Measurements from ENCODE around the gene SLC23A3.
A peak's percentile ranks its signal among the peaks of the same experiment; 100 is the strongest.

Gene SLC23A3

GRCh38 chr2:219175928-219176817 is 6.3 kb upstream of the SLC23A3 start:
- DNase-seq (ENCODE audit: low spot score) (peak; percentile 22), FAIRE-seq (no peak)

GRCh38 chr2:219175486-219175885 is 5.7 kb upstream of the SLC23A3 start:
- DNase-seq (ENCODE audit: low spot score) (no peak), FAIRE-seq (no peak)

DNA sequence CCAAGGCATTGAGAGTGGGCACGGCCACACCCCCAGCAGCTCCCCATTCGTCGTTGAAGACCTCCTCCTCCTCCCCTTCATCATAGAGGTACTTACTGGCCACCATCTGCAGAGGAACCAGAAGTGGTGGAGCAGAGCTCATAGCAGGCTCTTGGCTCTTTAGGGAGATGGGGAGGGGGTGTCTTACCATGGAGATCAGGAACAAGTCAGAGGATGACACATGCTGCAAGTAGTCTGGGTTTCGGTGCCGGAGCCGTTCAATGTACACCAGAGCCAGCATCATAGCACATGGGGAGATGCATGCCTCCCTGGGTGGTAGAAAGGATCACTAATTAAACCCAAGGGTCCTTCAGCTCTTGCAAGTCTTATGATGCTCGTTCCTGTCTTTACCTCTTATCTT is 5.0 kb upstream of the SLC23A3 start:
- no peak for DNase-seq (ENCODE audit: low spot score)
- FAIRE-seq: no peak

GRCh38 chr2:219174146-219174545 is 4.3 kb upstream of the SLC23A3 start:
- FAIRE-seq (no peak), DNase-seq (ENCODE audit: low spot score) (peak; percentile 37)

GRCh38 chr2:219173176-219173575 is 3.3 kb upstream of the SLC23A3 start:
- FAIRE-seq: no peak

DNA sequence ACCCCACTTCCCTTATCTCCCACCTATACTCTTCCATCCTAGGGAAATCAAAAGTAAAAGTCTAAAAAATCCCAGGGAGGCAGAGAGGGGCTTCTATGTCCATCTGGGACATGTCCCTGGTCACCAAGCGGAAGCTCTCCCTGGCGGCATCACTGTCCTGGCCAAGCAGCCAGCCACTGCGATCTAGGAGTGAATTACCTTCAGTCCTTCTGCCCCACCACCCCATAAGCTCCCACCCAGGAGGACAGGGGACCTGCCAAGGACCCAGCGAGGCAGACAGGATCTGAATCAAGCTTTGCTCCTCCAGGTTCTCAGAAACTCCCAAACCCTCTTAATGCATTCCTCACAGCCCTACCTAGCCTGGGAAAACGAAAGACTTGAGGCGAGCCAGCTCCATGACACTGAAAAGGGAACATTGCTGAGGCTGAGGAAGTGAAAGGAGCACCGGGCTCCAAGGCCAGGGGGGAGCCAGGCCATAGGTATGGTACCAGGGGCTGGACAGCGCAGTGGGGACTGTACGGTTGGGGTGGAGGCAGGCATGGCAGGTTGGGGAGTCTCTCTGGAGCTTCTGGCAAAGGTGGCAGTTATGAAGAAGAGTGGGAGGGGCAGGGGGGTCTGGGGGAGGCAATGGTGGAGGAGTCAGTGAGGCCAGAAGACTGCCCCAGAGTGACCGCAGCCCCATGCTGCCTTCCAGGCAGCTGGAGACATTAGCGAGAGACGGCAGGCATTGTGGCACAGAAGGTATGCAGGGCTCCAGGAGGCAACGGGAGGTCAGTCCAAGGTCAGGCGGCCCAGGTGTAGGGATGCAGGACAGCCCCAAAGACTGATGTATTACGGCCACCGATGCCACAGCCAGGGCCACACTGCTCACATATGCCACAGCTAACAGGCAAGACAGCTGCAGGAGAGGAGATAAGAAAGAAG is 2.7 kb upstream of the SLC23A3 start:
- FAIRE-seq: no peak
- no peak for DNase-seq (ENCODE audit: low spot score)

More at GRCh38 chr2:219173176-219173575, 3.3 kb upstream of the SLC23A3 start:
- DNase-seq (ENCODE audit: low spot score): no peak

DNA sequence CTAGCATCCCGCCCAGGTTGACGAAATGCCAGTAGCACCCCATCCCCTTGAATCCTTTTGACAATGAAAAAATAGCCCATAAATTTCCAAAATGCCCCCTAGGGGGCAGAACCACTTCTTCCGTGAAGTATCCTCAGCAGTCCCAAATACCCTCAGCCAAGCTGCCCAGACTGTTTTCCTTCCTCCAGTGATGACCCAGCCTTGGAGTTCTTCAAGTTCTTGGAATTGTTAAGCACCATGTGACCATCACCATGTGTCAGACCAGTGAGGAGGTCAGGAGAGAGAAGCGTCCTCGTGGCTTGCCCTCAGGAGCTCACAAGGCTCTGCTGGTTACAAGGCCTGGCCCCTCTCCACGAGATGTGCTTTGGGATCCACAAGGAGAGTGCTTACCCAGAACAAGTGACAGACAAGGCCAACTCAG is 1.4 kb upstream of the SLC23A3 start:
- FAIRE-seq: no peak
- DNase-seq (ENCODE audit: low spot score): peak; percentile 54

DNA sequence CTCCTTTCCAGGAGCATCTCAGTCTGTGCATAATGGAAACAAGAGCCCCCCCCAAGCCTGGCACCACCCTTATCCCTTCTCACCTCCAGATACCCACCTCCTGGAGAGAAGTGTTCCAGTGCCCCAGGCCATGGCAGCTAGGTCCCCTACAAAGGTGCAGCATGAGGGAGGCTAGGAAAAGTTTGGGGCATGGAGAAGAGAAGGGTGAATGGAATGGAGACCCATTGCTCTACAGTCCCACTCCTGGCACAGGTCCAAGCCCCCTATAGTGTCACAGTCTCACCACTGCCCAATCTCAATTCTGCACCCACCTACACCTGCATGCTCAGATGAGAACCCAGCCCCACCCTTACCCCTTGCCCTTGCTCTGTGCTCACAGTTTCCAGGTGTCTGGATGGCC is 897 bp downstream of the SLC23A3 start:
- DNase-seq (ENCODE audit: low spot score) (no peak), FAIRE-seq (no peak)

GRCh38 chr2:219168526-219168925 is 1.3 kb downstream of the SLC23A3 start:
- DNase-seq (ENCODE audit: low spot score) (no peak), FAIRE-seq (no peak)

DNA sequence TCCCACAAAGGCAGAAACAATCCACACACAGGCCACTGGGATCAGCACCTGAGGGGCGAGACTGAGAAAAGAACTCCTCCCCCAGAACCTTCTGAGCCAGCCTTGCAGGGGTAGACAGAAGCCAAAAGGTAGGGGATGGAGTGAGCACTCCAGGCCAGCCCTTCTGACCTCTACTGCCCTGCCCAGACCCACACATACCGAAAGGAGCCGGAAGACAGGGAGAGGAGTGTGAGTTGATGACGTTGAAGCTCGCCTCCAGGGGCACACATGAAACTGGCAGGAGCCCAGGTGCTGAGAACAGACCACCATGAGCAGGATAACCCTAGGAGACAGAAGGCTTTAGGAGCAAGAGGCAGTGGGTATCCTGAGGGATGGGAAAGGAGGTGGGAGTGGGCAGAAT is 1.8 kb downstream of the SLC23A3 start:
- no peak for FAIRE-seq
- DNase-seq (ENCODE audit: low spot score): no peak

- no peak for FAIRE-seq
- no peak for DNase-seq (ENCODE audit: low spot score)
Observed at GRCh38 chr2:219165058-219165911, 4.5 kb downstream of the SLC23A3 start.

DNA sequence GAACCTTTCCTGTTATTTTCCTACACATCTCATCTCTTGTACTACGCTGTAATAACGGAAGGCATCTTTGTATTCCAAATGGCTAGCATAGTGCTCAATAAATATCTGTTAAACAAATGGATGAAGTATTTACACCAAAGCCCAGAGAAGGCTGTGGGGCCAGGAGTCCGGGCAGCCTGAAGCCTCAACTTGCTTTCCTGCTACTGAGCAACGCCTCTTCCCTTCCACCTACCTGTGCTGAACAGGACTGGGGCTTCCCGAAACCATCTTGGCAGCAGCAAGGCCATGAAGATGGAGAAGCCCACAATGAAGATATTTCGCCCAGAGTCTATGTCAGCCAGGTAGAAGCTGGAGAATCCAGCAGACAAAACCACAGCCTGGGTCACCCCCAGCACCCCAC is 6.7 kb downstream of the SLC23A3 start:
- DNase-seq (ENCODE audit: low spot score) (no peak), FAIRE-seq (no peak)

DNA sequence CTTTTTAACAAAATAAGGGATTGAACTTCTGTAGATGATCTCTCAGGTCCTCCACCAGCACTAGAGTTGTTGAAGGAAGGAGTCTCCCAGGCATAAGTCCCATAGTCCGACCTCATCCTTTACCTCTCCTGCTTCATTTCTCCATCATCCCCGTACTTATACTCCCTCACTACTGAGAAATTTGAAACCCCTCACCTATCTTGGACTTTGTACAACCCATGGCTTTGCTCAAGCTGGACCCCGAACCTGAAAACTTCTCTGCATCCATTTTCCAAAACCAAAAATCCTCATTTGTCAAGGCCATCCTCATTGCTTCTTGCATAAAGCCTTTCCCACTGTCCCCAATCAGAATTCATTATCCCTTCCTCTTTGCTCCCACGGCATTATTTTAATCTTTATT is 8.7 kb downstream of the SLC23A3 start:
- no peak for FAIRE-seq
- no peak for DNase-seq (ENCODE audit: low spot score)

DNA sequence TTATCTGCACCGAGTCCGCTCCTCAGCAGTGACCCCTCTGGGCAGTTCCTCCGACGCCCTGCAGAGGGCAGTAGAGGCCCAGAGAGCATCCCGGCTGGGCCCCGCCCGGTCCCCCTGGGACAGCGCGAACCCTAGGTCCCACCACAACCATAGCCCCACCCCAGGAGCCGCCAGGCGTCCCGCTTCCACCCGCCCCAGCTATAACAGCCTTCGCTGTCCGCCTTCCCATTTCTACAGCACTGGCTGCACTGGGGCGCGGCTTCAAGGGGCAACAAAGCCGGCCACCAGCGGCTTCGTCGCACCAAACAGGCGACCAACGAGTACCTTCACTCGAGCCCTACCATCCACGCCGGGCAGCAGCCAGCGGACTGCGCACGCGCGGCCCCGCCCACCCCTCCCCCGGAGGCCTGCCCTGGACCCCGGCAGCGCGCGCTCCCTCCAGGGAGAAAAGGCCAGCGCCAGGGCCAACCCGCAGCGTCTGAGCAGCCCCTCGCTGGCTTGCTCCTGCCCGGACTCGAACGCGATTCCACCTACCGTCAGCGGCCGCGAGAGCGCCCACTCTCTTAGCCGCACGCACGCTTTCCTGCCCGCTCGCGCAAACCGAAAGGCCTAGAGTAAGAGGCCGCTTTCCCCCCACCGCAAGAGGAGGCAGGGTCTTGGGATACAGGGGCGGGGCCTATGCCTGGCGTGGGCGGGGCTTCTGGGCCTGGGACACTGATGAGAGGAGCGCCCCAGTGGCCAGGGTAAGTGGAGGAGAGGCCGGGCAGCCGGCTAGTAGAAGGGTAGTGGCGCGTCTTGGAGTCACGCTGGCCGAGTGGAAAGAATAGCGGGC is 9.4 kb downstream of the SLC23A3 start, which contains the start of gene NHEJ1:
TSS of gene NHEJ1 (minus strand) at position 630 of the 832 bp plus-strand sequence. CDS start 2,453 bp downstream, outside the sequence.
- FAIRE-seq (peak; percentile 62), DNase-seq (ENCODE audit: low spot score) (peak; percentile 86)

DNA sequence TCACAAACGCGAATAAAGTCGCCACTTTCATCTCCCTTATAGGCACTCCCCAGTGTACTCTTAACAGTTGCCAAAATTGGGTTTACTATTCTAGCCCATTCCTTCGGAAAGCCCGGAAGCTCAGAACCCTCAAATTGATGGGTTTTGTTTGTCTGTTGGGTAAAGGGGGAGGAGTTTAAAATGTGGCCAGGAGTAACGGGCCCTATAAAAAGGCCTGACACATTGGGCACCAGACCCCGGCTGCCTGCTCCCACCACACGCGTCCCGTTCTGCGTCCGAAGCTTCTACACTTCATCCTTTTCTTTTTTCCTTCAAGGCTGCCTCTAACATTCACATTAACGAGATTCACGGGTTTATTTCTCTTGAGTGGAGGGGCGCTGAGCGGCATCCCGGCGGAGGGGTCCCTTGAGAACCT is 10.1 kb downstream of the SLC23A3 start:
- FAIRE-seq (no peak), DNase-seq (ENCODE audit: low spot score) (no peak)

DNA sequence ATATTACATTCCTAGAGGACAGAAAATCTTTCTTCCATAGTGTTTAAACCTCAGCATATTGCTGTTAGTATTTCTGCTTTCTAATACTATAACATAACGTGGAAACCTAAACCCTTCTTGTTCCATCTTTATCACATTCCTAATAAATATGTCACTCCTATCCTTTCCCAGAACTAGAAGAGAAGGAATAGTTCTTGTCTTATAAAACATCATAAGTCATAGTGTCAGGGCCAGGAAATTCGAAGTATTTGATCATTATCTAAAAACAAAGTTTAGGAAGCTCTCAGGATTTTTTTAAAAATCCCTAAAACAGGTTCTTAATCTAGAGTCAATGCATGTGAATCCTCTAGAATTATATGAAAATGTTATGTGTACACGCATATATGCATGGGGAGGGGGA is 11.2 kb downstream of the SLC23A3 start:
- DNase-seq (ENCODE audit: low spot score) (no peak), FAIRE-seq (no peak)

DNA sequence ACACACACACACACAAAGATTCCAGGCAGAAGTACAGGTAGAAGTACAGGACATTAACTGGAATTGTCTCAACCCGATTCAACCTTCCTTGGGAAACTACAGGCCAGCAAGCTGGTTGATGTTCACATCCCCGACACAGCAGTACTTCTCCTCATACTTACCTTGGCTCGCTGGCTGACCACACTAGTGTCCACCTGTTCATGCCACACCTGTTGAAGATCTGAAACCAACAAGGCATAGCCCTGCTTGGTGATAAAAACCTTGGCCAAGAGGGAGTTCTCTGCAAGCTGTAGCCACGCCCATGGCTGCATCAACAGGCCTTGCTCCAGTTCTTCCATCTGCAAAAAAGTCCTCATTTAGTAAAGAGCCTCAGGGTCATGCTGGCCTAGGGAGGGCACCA is 11.8 kb downstream of the SLC23A3 start:
- FAIRE-seq (no peak), DNase-seq (ENCODE audit: low spot score) (no peak)

DNA sequence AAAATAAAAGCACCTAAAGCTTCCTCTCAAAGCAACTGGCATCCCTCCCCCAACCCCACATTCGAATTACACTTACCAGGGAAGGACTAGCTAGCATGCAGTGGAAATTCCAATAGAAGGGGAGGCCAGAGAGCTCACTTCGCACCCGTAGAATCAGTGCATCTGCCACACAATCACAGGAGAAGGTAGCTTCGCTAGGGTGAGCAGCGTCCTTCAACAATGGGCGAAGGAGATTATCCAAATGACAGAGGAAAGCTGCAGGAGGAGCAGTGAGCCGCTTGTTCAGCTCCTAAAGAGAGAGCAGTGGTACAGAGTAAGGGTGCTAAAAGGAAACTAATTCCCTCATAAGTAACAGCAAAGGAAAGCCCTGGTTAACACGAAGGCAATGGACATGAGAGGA is 12.4 kb downstream of the SLC23A3 start:
- DNase-seq (ENCODE audit: low spot score): no peak
- FAIRE-seq: no peak

DNA sequence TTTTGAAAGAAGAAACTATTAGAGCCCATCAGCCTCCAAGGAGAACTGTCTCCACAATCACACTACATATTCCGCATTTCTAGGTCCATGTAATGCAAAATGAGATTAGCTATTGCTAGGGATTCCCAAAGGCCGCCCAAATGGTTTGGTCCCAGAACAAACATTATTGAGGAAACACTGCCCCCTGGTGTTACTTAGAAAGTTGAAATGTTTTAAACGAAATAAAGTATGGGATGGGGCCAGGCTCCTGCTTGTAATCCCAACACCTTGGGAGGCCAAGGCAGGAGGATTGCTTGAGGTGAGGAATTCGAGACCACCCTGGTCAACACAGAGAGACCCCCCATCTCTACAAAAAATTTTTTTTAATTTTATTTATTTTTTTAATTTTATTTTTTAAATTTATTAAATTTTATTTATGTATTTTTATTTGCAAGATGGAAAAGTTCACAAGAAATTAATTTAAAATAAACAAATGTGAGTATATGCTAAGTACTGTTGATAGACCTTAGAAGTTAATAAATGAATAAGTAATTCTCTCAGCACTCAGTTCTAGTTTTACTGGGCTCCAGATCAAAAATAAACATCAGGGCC is 14.7 kb downstream of the SLC23A3 start:
- FAIRE-seq (no peak), DNase-seq (ENCODE audit: low spot score) (peak; percentile 53)

GRCh38 chr2:219149667-219150066 is 20.2 kb downstream of the SLC23A3 start:
- FAIRE-seq (no peak), DNase-seq (ENCODE audit: low spot score) (no peak)
